HepG2 (cell line): Measurements from ENCODE around the gene NDUFB3. TPM values are rescaled to one million over a fixed set of nuclear protein-coding genes. Genes with fewer than 3 reads are reported as not detected.
A peak's percentile ranks its signal among the peaks of the same experiment; 100 is the strongest.

Source experiments
- AGO2 ChIP-seq: fragments of 200-400 bp; formaldehyde crosslinking; optimal IDR thresholded peaks from 2 replicates; pipeline ENCODE3; 2017; ENCODE audit warnings: mild to moderate bottlenecking, low read depth, low read length, moderate library complexity
- BRCA1 ChIP-seq: sonication (generic); formaldehyde crosslinking; IDR thresholded peaks from 2 replicates; pipeline ENCODE4 v1.4.0; 2020; ENCODE audit warnings: missing genetic modification reagents
- DNMT3B ChIP-seq: conservative IDR thresholded peaks from 2 replicates; pipeline ENCODE4 v1.6.1; 2016; ENCODE audit warnings: missing biosample characterization, control low read depth
- DR1 ChIP-seq: sonication (generic); formaldehyde crosslinking; IDR thresholded peaks from 2 replicates; pipeline ENCODE4 v1.8.0; 2021; ENCODE audit warnings: mild to moderate bottlenecking, missing genetic modification reagents, inconsistent platforms
- HOXD1 ChIP-seq: sonication (generic); formaldehyde crosslinking; IDR thresholded peaks from 2 replicates; pipeline ENCODE4 v1.5.0; 2020; ENCODE audit warnings: missing genetic modification reagents
- NCOR1 ChIP-seq: fragments of 200-600 bp; sonication (generic); IDR thresholded peaks from 2 replicates; pipeline ENCODE4 v1.7.0; 2017; ENCODE audit warnings: antibody characterized with exemption, low read length, borderline replicate concordance
- SATB2 ChIP-seq: sonication (generic); formaldehyde crosslinking; IDR thresholded peaks from 2 replicates; pipeline ENCODE4 v1.5.0; 2020; ENCODE audit warnings: missing genetic modification reagents
- SNAPC4 ChIP-seq: sonication (generic); formaldehyde crosslinking; IDR thresholded peaks from 2 replicates; pipeline ENCODE4 v1.4.0; 2020; ENCODE audit warnings: mild to moderate bottlenecking, missing genetic modification reagents
- SSRP1 ChIP-seq: IDR thresholded peaks from 2 replicates; pipeline ENCODE4 v1.6.1; 2016; ENCODE audit warnings: control low read depth
- TIGD3 ChIP-seq: sonication (generic); formaldehyde crosslinking; IDR thresholded peaks from 2 replicates; pipeline ENCODE4 v1.5.1; 2020; ENCODE audit warnings: mild to moderate bottlenecking, missing genetic modification reagents, borderline replicate concordance
- UBTF ChIP-seq: sonication (generic); formaldehyde crosslinking; IDR thresholded peaks from 2 replicates; pipeline ENCODE4 v1.4.0; 2020; ENCODE audit warnings: mild to moderate bottlenecking, missing genetic modification reagents
- ZBTB2 ChIP-seq: sonication (generic); formaldehyde crosslinking; IDR thresholded peaks from 2 replicates; pipeline ENCODE4 v1.8.0; 2022; ENCODE audit warnings: low read depth, missing genetic modification reagents
- ZBTB38 ChIP-seq: sonication (generic); formaldehyde crosslinking; IDR thresholded peaks from 2 replicates; pipeline ENCODE4 v1.5.1; 2020; ENCODE audit warnings: mild to moderate bottlenecking, missing genetic modification reagents
- ZNF18 ChIP-seq: sonication (generic); formaldehyde crosslinking; IDR thresholded peaks from 2 replicates; pipeline ENCODE4 v1.8.0; 2022; ENCODE audit warnings: mild to moderate bottlenecking, missing genetic modification reagents; ENCODE audit not compliant: insufficient replicate concordance
- ZNF619 ChIP-seq: sonication (generic); formaldehyde crosslinking; IDR thresholded peaks from 2 replicates; pipeline ENCODE4 v1.4.0; 2020; ENCODE audit warnings: mild to moderate bottlenecking, missing genetic modification reagents
- polyA plus RNA-seq, 8 experiments: library from polyadenylated mRNA; depleted of rRNA in 3 of 8; stranded (reverse) in 7 of 8; unstranded in 1 of 8; fragments of >200 nt; fragmentation: Illumina TruSeq in 4 of 8; extraction: Trizol in 4 of 8; gene quantifications; 2 replicates each; pipeline versions ENCODE4 v1.2.1 to v1.2.3, GENCODE V29; 2011 to 2016; ENCODE audit warnings: low read depth in 4 of 8, missing spikeins in 1 of 8, mixed read lengths in 1 of 8; ENCODE audit not compliant: insufficient read depth in 1 of 8
- total RNA-seq, 5 experiments: library from RNA; depleted of rRNA; stranded (reverse); fragments of >200 nt; fragmentation: Illumina TruSeq; extraction: Trizol; gene quantifications; 2 replicates each; pipeline ENCODE4 v1.2.3, GENCODE V29; 2016; ENCODE audit warnings: low read depth in 1 of 5

Gene NDUFB3
- total and polyA plus RNA-seq, 2 of the 13 experiments (the other 11 are each of a cell fraction or from before 2014, with no cell fraction given), result 50.7 to 159 TPM

- TF ChIP-seq ZNF18 (no peak), NCOR1 (peak; percentile 93), SNAPC4 (CRISPR knock-in tag) (peak; percentile 65; the same call in 1 of the 2 replicates), ZNF619 (peak; percentile 98), SSRP1 (no peak), SATB2 (CRISPR knock-in tag) (no peak), DNMT3B (CRISPR knock-in tag) (peak; percentile 90), BRCA1 (no peak), AGO2 (peak; percentile 9), HOXD1 (CRISPR knock-in tag) (no peak), UBTF (CRISPR knock-in tag) (peak; percentile 84), DR1 (no peak), TIGD3 (CRISPR knock-in tag) (no peak; the same call in 1 of the 2 replicates), ZBTB2 (CRISPR knock-in tag) (peak; percentile 89), ZBTB38 (peak; percentile 57)
Measured at GRCh38 chr2:201071479-201072200, at the start of gene NDUFB3, which contains the start of gene HYCC2 (continued).
